ENCODE results near the gene DNM3. TPM values are rescaled to one million over a fixed set of nuclear protein-coding genes. Genes with fewer than 3 reads are reported as not detected.

Gene DNM3
- total RNA-seq, 2 experiments from 2014 or later: 1.7 to 2.2 TPM

DNA sequence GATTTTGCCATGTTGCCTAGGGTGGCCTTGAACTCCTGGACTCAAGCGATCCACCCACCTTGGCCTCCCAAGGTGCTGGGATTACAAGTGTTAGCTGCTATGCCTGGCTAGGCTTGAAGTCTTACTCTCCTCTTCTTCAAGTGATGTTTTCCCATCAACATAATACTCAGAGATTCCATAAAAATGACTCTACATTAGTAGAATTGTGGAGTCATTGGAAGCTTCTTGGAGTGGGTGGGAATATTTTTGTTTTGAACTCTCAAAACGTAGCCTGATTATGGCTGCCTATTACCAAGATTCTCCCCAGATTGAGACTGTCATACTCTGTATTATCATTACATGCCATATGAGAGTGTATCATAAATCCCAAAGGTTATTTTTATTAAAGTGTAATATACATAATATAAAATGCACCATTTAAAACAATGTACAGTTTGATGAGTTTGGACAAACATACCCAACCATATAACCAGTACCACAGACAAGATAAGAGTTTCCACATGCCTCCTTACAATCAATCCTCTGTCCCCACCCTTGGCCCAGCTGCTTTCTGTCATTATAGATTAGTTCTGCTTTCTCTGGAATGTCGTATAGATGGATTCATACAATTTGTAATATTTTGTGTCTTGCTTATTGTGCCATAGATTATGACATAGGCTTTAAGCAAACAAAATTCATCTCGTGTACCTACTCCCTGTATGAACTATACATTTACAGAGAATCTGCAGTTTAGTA, 8.0 kb upstream of the DNM3 start:
- Mint-ChIP-seq H3K4me3 (no peak overlapping the region), H3K9me3 (ENCODE audit: low read depth) (peaks cover 6% of the 10 kb centered on the region), H3K27me3 (no peaks in the 10 kb centered on the region), H3K4me1 (no peaks in the 10 kb centered on the region), H3K36me3 (peaks cover 6% of the 10 kb centered on the region), H3K27ac (no peak overlapping the region)
- DNase-seq: no peak
- ATAC-seq: no peak
- CTCF ChIA-PET: no interaction called here

DNA sequence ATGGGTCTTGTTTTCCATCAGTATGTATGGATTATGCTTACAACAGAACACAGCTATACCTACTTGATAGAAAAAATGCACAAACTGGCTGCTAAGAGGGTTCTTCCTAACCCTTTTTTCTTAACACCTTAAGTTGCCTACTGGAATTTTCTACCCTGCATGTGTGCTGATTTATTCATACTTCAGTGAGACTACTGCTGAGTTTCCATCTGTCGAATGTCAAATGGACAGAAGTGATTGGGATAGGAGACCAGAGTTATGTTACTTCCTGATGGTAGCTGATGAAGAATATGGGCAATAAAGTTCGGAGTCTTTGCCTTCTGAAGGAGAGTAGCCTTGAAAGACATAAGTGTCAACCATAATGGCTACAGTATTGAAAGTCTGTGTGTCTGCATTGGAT, 6.5 kb upstream of the DNM3 start:
- no peak overlapping the region for H3K4me3 Mint-ChIP-seq
- H3K27me3 Mint-ChIP-seq: peaks cover 2% of the 10 kb centered on the region
- no peaks in the 10 kb centered on the region for H3K4me1 Mint-ChIP-seq
- CTCF ChIA-PET: interaction anchor here (1.6 kb wide), 1 partner anchor 190 kb away, joined by 4 read pairs; no protein-coding TSS in a partner anchor
- H3K27ac Mint-ChIP-seq: no peak overlapping the region
- ATAC-seq (no peak), DNase-seq (no peak)
- no peaks in the 10 kb centered on the region for H3K9me3 Mint-ChIP-seq (ENCODE audit: low read depth)
- no peaks in the 10 kb centered on the region for H3K36me3 Mint-ChIP-seq

DNA sequence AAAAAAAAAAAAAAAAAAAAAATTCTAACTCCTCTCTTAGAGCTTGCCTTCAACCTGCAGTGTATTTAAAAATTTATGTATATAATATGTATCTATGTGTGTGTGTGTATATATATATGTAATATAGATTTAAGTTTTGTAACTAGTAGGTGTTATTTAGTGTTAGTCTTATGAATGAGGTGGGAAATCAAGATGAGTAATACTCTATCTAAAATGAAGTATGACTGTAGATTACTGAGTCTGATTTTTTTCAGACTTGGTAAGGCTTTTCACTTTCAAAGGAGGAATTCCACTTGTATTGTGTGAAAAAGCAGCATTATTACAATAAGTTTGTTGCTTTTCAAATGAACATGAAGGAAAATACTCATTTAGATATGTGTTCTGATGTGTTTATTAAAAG, 5.4 kb upstream of the DNM3 start:
- CTCF ChIA-PET: interaction anchor here (0.7 to 1.6 kb wide), 2 partner anchors 191 to 1812 kb away, joined by 3 to 4 read pairs; no protein-coding TSS in a partner anchor
- H3K9me3 Mint-ChIP-seq (ENCODE audit: low read depth): no peaks in the 10 kb centered on the region
- DNase-seq: no peak
- H3K4me3 Mint-ChIP-seq: no peak overlapping the region
- no peaks in the 10 kb centered on the region for H3K36me3 Mint-ChIP-seq
- H3K4me1 Mint-ChIP-seq: peaks cover 5% of the 10 kb centered on the region
- peaks cover 2% of the 10 kb centered on the region for H3K27me3 Mint-ChIP-seq
- H3K27ac Mint-ChIP-seq: no peak overlapping the region
- no peak for ATAC-seq

DNA sequence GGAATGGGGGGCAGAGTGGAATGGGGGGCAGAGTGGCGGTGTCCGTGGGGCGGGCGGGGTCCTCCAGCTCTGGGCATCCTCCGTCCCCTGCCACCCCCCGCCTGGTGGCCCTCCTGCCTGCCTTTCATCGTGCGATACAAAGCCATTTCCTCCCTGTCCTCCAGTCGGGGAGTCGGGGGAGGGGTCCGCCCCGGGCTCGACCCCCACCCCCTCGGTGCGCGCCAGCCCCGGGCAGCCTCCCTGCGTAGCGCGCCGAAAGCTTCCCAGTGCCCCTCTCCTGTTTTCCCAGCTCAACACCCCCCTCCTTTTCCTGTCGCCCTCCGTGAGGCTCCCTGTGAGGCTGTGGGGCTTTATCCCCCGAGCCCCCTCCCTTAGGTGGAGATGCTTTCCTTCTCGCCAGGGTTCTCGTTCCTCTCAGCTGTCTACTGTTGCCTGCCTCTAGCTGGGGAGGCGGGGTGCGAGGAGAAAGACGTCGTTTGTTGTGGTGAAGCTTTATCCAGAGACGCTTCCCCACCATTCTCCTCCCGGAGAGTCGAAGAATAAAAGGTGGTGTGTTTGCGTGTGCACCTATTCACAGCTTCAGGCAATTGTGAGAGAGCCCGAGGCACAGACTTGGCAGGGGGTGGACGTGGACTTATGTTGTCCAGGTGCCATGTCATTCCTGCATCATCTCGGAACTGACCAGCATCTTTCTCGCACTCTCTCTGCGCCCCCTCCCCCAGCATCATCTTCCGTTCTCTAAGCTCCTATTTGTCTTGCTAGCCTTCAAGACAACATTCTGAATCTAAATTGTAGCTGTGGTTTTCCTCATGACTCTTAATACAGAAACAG, 848 bp downstream of the DNM3 start:
- no peak for DNase-seq
- Mint-ChIP-seq H3K27ac (no peak overlapping the region), H3K9me3 (ENCODE audit: low read depth) (no peaks in the 10 kb centered on the region), H3K36me3 (no peaks in the 10 kb centered on the region), H3K4me1 (peaks cover 15% of the 10 kb centered on the region), H3K4me3 (peak overlapping the region; percentile 78), H3K27me3 (peaks cover 26% of the 10 kb centered on the region)
- peak; percentile 1 for ATAC-seq
- CTCF ChIA-PET: interaction anchor here (1.0 to 2.4 kb wide), 5 partner anchors 40 to 197 kb away, joined by 3 to 6 read pairs (median 4); no protein-coding TSS in a partner anchor

DNA sequence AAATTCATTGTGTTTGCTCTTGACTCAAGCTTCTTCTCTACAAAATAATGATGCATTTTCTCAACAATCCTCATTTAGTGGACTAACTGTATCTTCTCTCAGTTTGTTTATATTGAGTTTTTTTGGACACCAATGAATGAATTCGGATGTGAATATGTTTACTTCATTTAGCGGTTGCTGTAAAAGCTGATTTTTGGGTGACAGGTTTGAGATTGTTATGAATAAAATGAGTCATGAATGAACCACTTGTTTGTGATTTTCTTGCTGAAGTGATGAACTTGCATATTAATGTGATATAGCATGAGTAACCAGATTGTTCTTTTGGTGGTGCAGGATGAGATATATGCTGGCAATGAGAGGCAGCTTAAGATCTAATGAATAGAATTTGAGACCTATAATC, 3.1 kb downstream of the DNM3 start:
- Mint-ChIP-seq H3K4me3 (no peak overlapping the region), H3K36me3 (no peaks in the 10 kb centered on the region), H3K9me3 (ENCODE audit: low read depth) (no peaks in the 10 kb centered on the region), H3K4me1 (peaks cover 15% of the 10 kb centered on the region), H3K27ac (no peak overlapping the region), H3K27me3 (peaks cover 32% of the 10 kb centered on the region)
- DNase-seq (no peak), ATAC-seq (no peak)
- CTCF ChIA-PET: interaction anchor here (1.4 to 2.4 kb wide), 2 partner anchors 42 to 44 kb away, joined by 4 to 5 read pairs; no protein-coding TSS in a partner anchor

DNA sequence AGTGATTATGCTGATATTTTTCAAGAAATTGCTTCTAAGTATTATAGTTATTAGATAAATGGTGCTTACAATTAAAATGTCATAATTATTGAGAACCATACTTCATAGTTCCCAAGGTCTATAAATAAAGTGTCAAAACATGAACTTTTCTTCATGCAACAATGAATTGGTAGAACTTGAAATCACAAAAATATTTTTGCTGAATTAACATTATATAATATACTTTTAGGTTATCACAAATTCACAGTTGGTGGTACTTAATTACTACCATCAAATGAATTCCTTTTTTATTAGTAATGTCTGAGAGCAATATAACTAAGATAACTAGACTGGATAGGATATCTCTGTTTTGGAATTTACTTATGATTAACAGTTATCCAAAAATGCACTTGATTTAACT, 4.7 kb downstream of the DNM3 start:
- H3K36me3 Mint-ChIP-seq: no peaks in the 10 kb centered on the region
- no peak overlapping the region for H3K4me3 Mint-ChIP-seq
- ATAC-seq: no peak
- no peaks in the 10 kb centered on the region for H3K9me3 Mint-ChIP-seq (ENCODE audit: low read depth)
- CTCF ChIA-PET: no interaction called here
- H3K4me1 Mint-ChIP-seq: peaks cover 9% of the 10 kb centered on the region
- H3K27ac Mint-ChIP-seq: no peak overlapping the region
- peaks cover 35% of the 10 kb centered on the region for H3K27me3 Mint-ChIP-seq
- no peak for DNase-seq

DNA sequence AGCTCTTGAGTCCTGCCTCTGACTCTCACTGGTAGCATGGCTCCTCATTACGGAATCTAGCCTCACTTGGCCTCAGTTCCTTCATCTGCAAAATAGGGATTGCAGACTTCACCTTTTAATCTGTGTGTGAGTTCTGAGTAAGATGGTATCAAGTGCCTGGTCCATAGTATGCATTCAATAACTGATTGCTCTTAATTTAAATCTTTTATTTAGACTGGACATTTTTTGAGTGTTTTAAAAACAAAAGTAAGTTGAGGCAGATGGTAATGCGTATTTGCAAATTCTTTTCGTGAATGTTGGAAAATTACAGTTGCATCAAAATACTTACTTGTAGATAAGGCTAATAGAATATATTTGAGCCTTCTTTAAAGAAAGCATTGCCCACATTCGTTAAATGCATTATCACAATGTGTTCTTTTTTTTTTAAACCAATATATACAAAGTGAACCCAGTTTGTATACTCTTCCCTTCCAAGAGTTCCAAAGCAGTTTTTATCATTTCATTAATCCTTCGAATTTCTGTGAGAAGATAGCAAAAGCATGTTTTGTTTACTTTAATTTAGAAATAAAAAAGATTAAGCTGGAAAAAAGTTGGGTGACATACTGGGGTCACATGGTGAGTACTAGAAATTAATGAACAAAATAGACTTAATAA, 8.1 kb downstream of the DNM3 start:
- H3K4me3 Mint-ChIP-seq: no peak overlapping the region
- no peaks in the 10 kb centered on the region for H3K36me3 Mint-ChIP-seq
- H3K27me3 Mint-ChIP-seq: peaks cover 19% of the 10 kb centered on the region
- H3K4me1 Mint-ChIP-seq: no peaks in the 10 kb centered on the region
- no peak for DNase-seq
- H3K27ac Mint-ChIP-seq: no peak overlapping the region
- H3K9me3 Mint-ChIP-seq (ENCODE audit: low read depth): no peaks in the 10 kb centered on the region
- CTCF ChIA-PET: interaction anchor here (1.9 kb wide), 1 partner anchor 47 kb away, joined by 5 read pairs; no protein-coding TSS in a partner anchor
- no peak for ATAC-seq

DNA sequence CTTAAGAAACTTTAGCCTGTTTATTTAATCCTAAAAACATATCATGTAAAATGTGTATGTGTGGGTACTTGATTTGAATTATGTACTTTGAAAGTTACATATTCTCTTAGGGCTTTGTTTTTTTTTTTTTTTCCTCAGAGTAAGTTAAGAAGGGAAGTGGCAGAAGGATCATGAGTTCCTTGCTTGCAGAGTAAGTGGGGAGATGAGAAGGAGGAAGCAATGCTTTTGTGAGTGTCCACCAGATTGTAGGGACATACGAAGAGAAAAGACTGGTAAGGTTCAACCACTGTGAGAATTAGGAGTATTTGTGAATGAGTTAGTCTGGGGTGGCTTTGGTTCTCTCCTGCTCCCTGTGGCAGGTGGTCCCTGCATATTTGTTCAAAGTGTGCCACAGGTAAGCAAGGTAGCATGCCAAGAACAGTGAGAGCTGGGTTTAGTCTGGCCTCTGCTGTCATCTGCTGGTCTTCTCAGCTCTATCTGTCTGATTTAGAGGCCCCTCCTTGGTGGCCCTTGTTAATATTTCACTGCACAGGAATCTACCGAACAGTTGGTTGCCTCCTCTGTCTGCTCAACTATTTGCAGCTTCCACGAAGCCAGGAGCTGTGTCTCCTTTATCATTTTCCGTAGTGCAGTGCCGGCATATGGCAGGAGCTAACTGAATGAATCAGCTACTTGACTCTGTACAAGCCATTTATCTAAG, 9.5 kb downstream of the DNM3 start:
- Mint-ChIP-seq H3K36me3 (no peaks in the 10 kb centered on the region), H3K27ac (no peak overlapping the region), H3K9me3 (ENCODE audit: low read depth) (no peaks in the 10 kb centered on the region), H3K4me3 (no peak overlapping the region), H3K27me3 (peaks cover 18% of the 10 kb centered on the region), H3K4me1 (no peaks in the 10 kb centered on the region)
- no peak for ATAC-seq
- DNase-seq: no peak
- CTCF ChIA-PET: interaction anchor here (0.9 to 2.0 kb wide), 4 partner anchors 48 to 206 kb away, joined by 3 to 8 read pairs (median 4); no protein-coding TSS in a partner anchor

DNA sequence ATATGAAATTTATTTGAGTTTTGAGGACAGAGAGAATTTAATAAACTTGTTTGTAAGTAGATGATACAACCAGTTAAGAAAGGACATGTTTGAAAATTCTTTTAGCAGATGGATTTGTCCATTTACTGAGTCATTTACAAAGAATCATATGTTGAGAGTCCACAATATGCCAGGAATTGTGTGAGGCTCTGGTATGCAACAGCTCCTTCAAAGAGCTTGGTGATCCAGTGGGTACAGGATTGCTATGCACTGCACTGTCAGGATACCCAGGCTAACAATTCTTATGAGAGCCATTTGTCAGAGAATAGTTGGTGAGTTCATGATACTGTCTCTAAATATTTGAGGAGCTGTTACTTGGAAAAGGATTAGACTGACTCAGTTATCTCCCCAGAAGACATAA, 11.0 kb downstream of the DNM3 start:
- Mint-ChIP-seq H3K36me3 (peaks cover 3% of the 10 kb centered on the region), H3K27me3 (peaks cover 23% of the 10 kb centered on the region), H3K27ac (no peak overlapping the region), H3K9me3 (ENCODE audit: low read depth) (no peaks in the 10 kb centered on the region), H3K4me1 (no peaks in the 10 kb centered on the region), H3K4me3 (no peak overlapping the region)
- CTCF ChIA-PET: interaction anchor here (2.0 kb wide), 1 partner anchor 207 kb away, joined by 8 read pairs; no protein-coding TSS in a partner anchor
- DNase-seq (no peak), ATAC-seq (no peak)

DNA sequence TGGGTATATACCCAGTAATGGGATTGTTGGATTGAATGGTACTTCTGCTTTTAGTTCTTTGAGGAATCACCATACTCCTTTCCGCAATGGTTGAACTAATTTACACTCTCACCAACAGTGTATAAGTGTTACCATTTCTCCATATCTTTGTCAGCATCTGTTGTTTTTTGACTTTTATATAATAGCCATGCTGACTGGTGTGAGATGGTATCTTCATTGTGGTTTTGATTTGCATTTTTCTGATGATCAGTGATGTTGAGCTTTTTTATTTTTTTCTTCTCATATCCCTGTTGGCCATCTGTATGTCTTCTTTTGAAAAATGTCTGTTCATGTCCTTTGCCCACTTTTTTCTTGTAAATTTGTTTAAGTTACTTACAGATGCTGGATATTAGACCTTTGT, 14.1 kb downstream of the DNM3 start:
- H3K27ac Mint-ChIP-seq: no peak overlapping the region
- peaks cover 15% of the 10 kb centered on the region for H3K27me3 Mint-ChIP-seq
- peaks cover 5% of the 10 kb centered on the region for H3K36me3 Mint-ChIP-seq
- ATAC-seq (no peak), DNase-seq (no peak)
- CTCF ChIA-PET: no interaction called here
- peaks cover 3% of the 10 kb centered on the region for H3K9me3 Mint-ChIP-seq (ENCODE audit: low read depth)
- no peak overlapping the region for H3K4me3 Mint-ChIP-seq
- no peaks in the 10 kb centered on the region for H3K4me1 Mint-ChIP-seq

DNA sequence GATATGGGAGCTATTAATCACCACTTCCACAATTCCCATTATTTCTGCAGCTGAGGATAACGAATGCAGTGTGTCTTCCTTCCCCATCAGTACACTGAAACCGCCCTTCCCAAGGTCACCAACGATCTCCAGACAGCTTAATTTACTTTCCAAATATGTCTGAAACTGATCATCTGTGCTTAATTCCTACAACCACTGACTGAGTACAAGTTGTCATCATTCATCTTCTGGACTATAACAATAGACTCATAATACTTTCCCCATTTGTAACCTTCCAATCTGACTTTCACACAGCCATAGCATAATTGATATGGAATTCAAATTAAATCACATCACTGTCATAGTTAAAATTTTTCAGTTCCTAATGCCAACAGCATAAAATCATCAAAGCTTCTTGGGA, 17.4 kb downstream of the DNM3 start:
- CTCF ChIA-PET: no interaction called here
- peaks cover 5% of the 10 kb centered on the region for H3K36me3 Mint-ChIP-seq
- no peaks in the 10 kb centered on the region for H3K4me1 Mint-ChIP-seq

DNA sequence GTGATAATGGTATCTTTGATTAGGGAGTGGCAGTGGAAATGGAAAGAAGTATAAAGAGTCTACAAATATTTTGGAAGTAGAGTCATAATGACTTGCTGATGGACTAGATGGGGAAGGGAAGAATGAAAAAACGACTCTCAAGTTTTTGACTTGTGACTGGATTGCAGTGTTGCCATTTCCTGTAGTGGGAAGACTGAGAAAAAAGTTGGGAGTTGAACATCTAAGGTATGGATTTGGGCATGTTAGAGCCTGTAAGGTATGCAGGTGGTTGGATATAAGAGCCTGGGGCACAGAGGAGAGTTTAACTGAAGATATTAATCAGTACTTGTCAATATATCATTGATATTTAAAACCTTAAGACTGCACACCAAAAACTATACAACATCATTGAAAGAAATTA, 19.4 kb downstream of the DNM3 start:
- Mint-ChIP-seq H3K36me3 (peaks cover 5% of the 10 kb centered on the region), H3K4me3 (no peak overlapping the region), H3K27me3 (peaks cover 15% of the 10 kb centered on the region), H3K4me1 (no peaks in the 10 kb centered on the region), H3K27ac (no peak overlapping the region), H3K9me3 (ENCODE audit: low read depth) (peaks cover 3% of the 10 kb centered on the region)
- ATAC-seq (no peak), DNase-seq (no peak)
- CTCF ChIA-PET: interaction anchor here (0.7 kb wide), 1 partner anchor 98 kb away, joined by 3 read pairs; no protein-coding TSS in a partner anchor

More for the DNA sequence above, 17.4 kb downstream of the DNM3 start:
- ATAC-seq (no peak), DNase-seq (no peak)
- Mint-ChIP-seq H3K9me3 (ENCODE audit: low read depth) (peaks cover 3% of the 10 kb centered on the region), H3K27ac (no peak overlapping the region), H3K27me3 (peaks cover 13% of the 10 kb centered on the region), H3K4me3 (no peak overlapping the region)

DNA sequence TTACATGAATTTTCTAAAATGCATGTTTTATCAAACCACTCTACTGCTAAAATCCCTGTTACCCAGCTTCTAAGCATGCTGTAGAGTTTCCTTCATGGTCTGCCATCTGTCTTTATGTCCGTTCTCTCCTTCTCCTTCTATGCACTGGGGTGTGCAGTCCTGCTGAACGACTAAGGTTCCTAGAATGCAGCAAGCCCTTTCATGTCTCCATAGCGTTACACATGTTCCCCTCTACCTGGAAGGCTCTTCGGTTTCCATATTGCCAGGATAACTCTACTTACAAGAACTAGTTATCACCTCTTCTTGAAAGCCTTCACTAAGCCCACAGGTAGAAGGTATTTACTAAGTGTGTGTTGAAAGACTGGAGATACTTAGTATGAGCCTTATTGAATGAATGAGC, 22.2 kb downstream of the DNM3 start:
- ATAC-seq (no peak), DNase-seq (no peak)
- H3K4me1 Mint-ChIP-seq: no peaks in the 10 kb centered on the region
- no peak overlapping the region for H3K4me3 Mint-ChIP-seq
- H3K9me3 Mint-ChIP-seq (ENCODE audit: low read depth): no peaks in the 10 kb centered on the region
- H3K36me3 Mint-ChIP-seq: peaks cover 2% of the 10 kb centered on the region
- no peak overlapping the region for H3K27ac Mint-ChIP-seq
- H3K27me3 Mint-ChIP-seq: peaks cover 9% of the 10 kb centered on the region
- CTCF ChIA-PET: no interaction called here

Data from activated CD8-positive, alpha-beta memory T cell treated with anti-CD3 and anti-CD28 coated beads, Interleukin-2, amount 10 ng/mL, durations not matched to agents 7 days and 5 days (primary cell).